ENCODE measurements around the gene IP6K3.

The IP6K3 gene

DNA sequence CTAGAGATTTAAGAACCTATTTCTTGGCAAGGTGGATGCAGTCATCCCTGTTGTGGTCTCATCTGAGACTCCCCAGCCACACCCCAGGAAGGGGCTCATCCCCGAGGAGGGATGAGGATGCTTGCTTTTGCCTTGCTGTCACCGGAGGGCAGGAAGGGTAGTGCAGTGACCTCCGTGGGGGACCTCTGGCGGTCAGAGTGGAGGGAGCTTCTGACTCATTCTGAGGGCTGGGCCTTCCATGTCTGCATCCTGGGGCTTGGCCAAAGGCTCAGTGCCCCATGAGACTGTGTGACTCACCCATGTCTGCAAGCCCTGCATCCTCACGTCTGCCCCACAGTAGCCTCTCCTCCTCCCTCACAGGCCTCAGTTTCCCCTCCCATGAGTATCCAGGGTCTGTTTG lies 73.9 kb downstream of the IP6K3 start:
- no peak for DNase-seq (ENCODE audit: low read depth)

DNA sequence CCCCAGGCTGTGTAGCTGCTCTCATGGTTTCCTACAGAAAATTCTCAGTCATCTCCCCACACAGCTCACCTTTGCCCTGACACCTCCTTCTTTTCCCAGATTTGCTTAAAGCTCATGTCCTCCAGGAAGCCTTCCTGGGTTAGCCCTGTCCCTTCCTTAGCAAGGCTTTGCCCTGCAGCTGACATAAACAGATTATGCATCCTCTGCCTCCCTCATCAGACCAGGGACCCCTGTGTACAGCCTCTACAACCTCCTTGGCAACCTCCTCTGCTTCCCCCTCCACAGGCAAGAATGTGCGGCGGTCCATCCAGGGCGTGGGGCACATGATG lies 75.0 kb downstream of the IP6K3 start:
- no peak for DNase-seq (ENCODE audit: low read depth)

All from stimulated activated CD4-positive, alpha-beta T cell treated with anti-CD3 and anti-CD28 coated beads, Interleukin-2, amount 100 ng/mL, for 4 hours (primary cell).